Measurements from ENCODE around the gene HSPA12B.
A peak's percentile ranks its signal among the peaks of the same experiment; 100 is the strongest.

- TF ChIP-seq CTCF (IDR thresholded peaks at IDR 0.05; ENCODE audit: low read depth, low read length): peak; percentile 19
- peak; percentile 84 for TF ChIP-seq POLR2A (IDR thresholded peaks at IDR 0.05; ENCODE audit: extremely low read depth, insufficient read length)
Measured at GRCh38 chr20:3767427-3768341, 35.2 kb downstream of the HSPA12B start, which contains the start of gene ADISSP.

Measured in NB4 (cell line).